ENCODE data around the gene VWA3B. TPM values are rescaled to one million over a fixed set of nuclear protein-coding genes. Genes with fewer than 3 reads are reported as not detected.

The VWA3B gene
- polyA plus RNA-seq, 1 experiment, result not detected

- H3K27ac ChIP-seq (ENCODE audit: low read depth, low read length), result no peak overlapping the region
- TF ChIP-seq, protein P1, sequence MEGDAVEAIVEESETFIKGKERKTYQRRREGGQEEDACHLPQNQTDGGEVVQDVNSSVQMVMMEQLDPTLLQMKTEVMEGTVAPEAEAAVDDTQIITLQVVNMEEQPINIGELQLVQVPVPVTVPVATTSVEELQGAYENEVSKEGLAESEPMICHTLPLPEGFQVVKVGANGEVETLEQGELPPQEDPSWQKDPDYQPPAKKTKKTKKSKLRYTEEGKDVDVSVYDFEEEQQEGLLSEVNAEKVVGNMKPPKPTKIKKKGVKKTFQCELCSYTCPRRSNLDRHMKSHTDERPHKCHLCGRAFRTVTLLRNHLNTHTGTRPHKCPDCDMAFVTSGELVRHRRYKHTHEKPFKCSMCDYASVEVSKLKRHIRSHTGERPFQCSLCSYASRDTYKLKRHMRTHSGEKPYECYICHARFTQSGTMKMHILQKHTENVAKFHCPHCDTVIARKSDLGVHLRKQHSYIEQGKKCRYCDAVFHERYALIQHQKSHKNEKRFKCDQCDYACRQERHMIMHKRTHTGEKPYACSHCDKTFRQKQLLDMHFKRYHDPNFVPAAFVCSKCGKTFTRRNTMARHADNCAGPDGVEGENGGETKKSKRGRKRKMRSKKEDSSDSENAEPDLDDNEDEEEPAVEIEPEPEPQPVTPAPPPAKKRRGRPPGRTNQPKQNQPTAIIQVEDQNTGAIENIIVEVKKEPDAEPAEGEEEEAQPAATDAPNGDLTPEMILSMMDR (IDR thresholded peaks at IDR 0.05; ENCODE audit: low read depth, low read length), result 0 out of 2 replicates have a peak, but pooled peaks have one; percentile 16
- no peak for DNase-seq (ENCODE audit: low read depth, low spot score)
- H3K27me3 ChIP-seq (ENCODE audit: control insufficient read depth, insufficient read depth, low read length), result peaks cover 24% of the 10 kb centered on the region
- H3K4me3 ChIP-seq (ENCODE audit: low read depth, low read length), result no peak overlapping the region
- ChIA-PET CTCF (interaction anchor here (1.5 kb wide), 1 partner anchor 89 kb away, joined by 4 read pairs; no protein-coding TSS in a partner anchor), POLR2A (no interaction called here)
- H3K9me3 ChIP-seq (ENCODE audit: control insufficient read depth, insufficient read depth, low read length), result no peaks in the 10 kb centered on the region; the same call in 1 of the 2 replicates
These were observed 208.9 kb downstream of the VWA3B start for GRCh38 chr2:98295721-98296414.

DNA sequence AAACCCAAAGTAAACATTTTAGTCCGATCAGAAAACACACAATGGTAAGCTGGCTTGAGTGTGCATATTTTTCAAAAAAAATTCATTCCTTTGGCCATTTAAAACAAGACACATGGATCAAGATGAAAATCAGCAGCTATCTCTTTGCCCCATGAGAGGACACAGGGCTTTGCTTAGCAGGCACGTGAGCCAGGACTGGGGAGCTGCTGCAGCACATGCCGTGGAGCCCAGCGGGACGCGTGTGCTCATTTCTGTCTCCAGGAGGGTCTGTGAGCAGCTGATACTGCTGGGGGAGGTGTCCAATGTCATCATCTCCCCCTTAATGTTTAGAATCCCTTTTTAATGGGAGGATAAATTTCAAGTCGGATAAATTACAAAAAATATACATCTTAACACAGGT is 209.5 kb downstream of the VWA3B start:
- ChIA-PET CTCF (no interaction called here), POLR2A (no interaction called here)
- peaks cover 24% of the 10 kb centered on the region for H3K27me3 ChIP-seq (ENCODE audit: control insufficient read depth, insufficient read depth, low read length)
- H3K9me3 ChIP-seq (ENCODE audit: control insufficient read depth, insufficient read depth, low read length), result no peaks in the 10 kb centered on the region; the same call in 1 of the 2 replicates
- no peak overlapping the region for H3K4me3 ChIP-seq (ENCODE audit: low read depth, low read length)
- TF ChIP-seq, protein P1 (IDR thresholded peaks at IDR 0.05; ENCODE audit: low read depth, low read length), result no peak
- DNase-seq (ENCODE audit: low read depth, low spot score), result no peak
- H3K27ac ChIP-seq (ENCODE audit: low read depth, low read length), result no peak overlapping the region

DNA sequence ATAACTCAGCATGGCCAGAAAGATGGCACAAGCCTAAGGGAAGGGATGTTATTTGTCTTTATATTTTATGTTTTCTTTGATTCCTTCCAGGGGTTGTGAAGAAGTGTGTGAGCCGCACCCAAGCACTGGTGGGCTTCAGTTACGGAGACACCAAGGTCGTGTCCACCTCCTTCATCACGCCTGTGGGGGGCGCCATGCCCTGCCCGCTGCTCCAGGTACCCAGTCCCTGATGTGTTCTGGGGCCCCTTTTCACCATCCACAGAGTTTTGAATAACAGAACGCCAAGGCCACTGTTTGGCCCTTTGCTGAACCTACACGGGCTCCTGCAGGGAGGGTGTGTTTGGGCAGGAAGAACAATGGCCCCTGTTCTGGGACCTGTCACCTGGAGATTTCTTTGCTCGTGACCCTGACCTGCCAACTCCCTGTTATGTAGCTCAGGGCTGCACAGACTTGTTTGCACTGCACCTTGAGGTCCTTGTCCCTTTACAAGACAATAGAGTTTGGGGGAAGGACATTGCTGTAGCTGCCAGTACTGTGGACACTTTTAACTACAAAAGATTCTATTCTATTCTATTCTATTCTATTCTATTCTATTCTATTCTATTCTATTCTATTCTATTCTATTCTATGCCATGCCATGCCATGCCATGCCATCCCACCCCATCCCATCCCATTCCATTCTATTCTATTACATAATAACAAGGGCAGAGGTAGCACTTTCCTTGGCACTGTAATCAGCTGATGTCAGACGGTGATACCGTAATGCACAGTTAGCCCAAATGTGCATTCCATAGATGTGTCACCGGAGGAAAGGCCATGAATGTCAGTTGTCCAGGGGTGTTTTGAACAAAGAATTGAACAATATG is 211.1 kb downstream of the VWA3B start:
- no peak overlapping the region for H3K4me3 ChIP-seq (ENCODE audit: low read depth, low read length)
- no peaks in the 10 kb centered on the region; the same call in 1 of the 2 replicates for H3K9me3 ChIP-seq (ENCODE audit: control insufficient read depth, insufficient read depth, low read length)
- TF ChIP-seq, protein P1 (IDR thresholded peaks at IDR 0.05; ENCODE audit: low read depth, low read length), result no peak
- DNase-seq (ENCODE audit: low read depth, low spot score), result no peak
- ChIA-PET CTCF (no interaction called here), POLR2A (no interaction called here)
- no peak overlapping the region for H3K27ac ChIP-seq (ENCODE audit: low read depth, low read length)
- H3K27me3 ChIP-seq (ENCODE audit: control insufficient read depth, insufficient read depth, low read length), result peaks cover 24% of the 10 kb centered on the region

DNA sequence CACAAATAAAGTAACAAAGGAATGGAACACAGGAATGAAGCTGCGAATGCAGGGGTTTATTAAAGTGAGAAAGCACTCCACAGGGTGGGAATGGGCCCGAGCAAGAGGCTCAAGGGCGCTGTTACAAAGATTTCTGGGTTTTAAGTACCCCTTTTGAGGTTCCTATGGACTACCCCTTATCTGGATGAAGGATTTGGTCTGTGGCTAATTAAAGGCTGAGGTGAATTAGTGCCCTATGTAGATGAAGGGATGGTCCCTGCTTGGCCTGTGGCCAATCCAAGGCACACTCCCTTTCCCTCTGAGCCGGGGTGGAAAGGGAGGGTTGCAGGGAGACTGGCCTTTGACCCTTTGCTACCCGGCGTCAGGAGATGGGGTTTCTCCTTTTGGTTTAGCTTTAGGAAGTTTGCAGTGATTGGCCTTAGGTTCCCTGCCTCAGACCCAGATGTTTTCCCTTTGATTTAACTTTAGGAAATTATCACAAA is 211.8 kb downstream of the VWA3B start:
- Histone ChIP-seq H3K9me3 (ENCODE audit: control insufficient read depth, insufficient read depth, low read length) (no peaks in the 10 kb centered on the region; the same call in 1 of the 2 replicates), H3K27me3 (ENCODE audit: control insufficient read depth, insufficient read depth, low read length) (peaks cover 24% of the 10 kb centered on the region), H3K4me3 (ENCODE audit: low read depth, low read length) (no peak overlapping the region), H3K27ac (ENCODE audit: low read depth, low read length) (no peak overlapping the region)
- ChIA-PET POLR2A (no interaction called here), CTCF (no interaction called here)
- no peak for DNase-seq (ENCODE audit: low read depth, low spot score)
- TF ChIP-seq, protein P1 (IDR thresholded peaks at IDR 0.05; ENCODE audit: low read depth, low read length), result no peak

Data from AG04450 (cell line).